Measurements from ENCODE around the gene TNFSF13B. TPM values are rescaled to one million over a fixed set of nuclear protein-coding genes. Genes with fewer than 3 reads are reported as not detected.

The TNFSF13B gene, protein sequence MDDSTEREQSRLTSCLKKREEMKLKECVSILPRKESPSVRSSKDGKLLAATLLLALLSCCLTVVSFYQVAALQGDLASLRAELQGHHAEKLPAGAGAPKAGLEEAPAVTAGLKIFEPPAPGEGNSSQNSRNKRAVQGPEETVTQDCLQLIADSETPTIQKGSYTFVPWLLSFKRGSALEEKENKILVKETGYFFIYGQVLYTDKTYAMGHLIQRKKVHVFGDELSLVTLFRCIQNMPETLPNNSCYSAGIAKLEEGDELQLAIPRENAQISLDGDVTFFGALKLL
- total RNA-seq (5.3 TPM), polyA plus RNA-seq (ENCODE audit: insufficient read depth, low read depth, low replicate concordance) (1.1 TPM)
- long read RNA-seq, donor 1: 0 reads
- long read RNA-seq, donor 2, partial matches to known transcripts: 0 of 1 reads
- long read RNA-seq, donor 2, other reads (novel, unspliced or antisense): 0 of 1 reads
- long read RNA-seq, donor 3, partial matches to known transcripts: 0 of 1 reads
- long read RNA-seq, donor 3, other reads (novel, unspliced or antisense): 0 of 1 reads
- long read RNA-seq, donor 4: 0 reads
- long read RNA-seq, donor 5: 0 reads
- long read RNA-seq, donor 6: 0 reads
- long read RNA-seq, donor 7, partial matches to known transcripts: 0 of 1 reads
- long read RNA-seq, donor 7, other reads (novel, unspliced or antisense): 0 of 1 reads
- long read RNA-seq, donor 8, partial matches to known transcripts: 0 of 1 reads
- long read RNA-seq, donor 8, other reads (novel, unspliced or antisense): 0 of 1 reads
- long read RNA-seq, donor 9, partial matches to known transcripts: 0 of 1 reads
- long read RNA-seq, donor 9, other reads (novel, unspliced or antisense): 0 of 1 reads
- long read RNA-seq, donor 10, partial matches to known transcripts: 0 of 2 reads
- long read RNA-seq, donor 10, other reads (novel, unspliced or antisense): 0 of 2 reads

DNA sequence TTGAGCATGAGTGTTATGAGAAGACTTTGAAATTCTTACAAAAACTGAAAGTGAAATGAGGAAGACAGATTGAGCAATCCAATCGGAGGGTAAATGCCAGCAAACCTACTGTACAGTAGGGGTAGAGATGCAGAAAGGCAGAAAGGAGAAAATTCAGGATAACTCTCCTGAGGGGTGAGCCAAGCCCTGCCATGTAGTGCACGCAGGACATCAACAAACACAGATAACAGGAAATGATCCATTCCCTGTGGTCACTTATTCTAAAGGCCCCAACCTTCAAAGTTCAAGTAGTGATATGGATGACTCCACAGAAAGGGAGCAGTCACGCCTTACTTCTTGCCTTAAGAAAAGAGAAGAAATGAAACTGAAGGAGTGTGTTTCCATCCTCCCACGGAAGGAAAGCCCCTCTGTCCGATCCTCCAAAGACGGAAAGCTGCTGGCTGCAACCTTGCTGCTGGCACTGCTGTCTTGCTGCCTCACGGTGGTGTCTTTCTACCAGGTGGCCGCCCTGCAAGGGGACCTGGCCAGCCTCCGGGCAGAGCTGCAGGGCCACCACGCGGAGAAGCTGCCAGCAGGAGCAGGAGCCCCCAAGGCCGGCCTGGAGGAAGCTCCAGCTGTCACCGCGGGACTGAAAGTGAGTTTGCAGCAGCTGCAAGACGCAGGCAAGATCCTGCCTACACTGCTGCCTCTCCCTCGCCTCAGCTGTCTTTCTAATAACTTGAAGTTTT, at the start of gene TNFSF13B:
Gene TNFSF13B (plus strand): TSS at position 118 of the 728 bp plus-strand sequence. CDS start 178 bp downstream, at position 296.
- peak within 1 kb of the TSS in 1 of 2 donors; percentile 13 for H3K27ac ChIP-seq (ENCODE audit: low read depth in 2 of 2, low read length in 2 of 2)
- no peak for FAIRE-seq
- intact Hi-C loops (cut with DNase I): no loop called here
- peak; percentile 35 to 85 (median 60) for DNase-seq
- TF ChIP-seq, protein P1, sequence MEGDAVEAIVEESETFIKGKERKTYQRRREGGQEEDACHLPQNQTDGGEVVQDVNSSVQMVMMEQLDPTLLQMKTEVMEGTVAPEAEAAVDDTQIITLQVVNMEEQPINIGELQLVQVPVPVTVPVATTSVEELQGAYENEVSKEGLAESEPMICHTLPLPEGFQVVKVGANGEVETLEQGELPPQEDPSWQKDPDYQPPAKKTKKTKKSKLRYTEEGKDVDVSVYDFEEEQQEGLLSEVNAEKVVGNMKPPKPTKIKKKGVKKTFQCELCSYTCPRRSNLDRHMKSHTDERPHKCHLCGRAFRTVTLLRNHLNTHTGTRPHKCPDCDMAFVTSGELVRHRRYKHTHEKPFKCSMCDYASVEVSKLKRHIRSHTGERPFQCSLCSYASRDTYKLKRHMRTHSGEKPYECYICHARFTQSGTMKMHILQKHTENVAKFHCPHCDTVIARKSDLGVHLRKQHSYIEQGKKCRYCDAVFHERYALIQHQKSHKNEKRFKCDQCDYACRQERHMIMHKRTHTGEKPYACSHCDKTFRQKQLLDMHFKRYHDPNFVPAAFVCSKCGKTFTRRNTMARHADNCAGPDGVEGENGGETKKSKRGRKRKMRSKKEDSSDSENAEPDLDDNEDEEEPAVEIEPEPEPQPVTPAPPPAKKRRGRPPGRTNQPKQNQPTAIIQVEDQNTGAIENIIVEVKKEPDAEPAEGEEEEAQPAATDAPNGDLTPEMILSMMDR (IDR thresholded peaks at IDR 0.05; ENCODE audit: borderline replicate concordance, extremely low read depth, insufficient read depth): no peak
- H3K27me3 ChIP-seq (ENCODE audit: control insufficient read depth, insufficient read depth, low read length): no peaks in the 10 kb centered on the region
- no peaks in the 10 kb centered on the region for H3K36me3 ChIP-seq (ENCODE audit: control insufficient read depth in 2 of 3, insufficient read depth in 3 of 3, low read length in 3 of 3)
- no peaks in the 10 kb centered on the region for H3K9me3 ChIP-seq (ENCODE audit: control insufficient read depth in 2 of 3, insufficient read depth in 1 of 3, low read length in 3 of 3)
- H3K9ac ChIP-seq (ENCODE audit: low read length in 3 of 3): peak within 1 kb of the TSS in 1 of 3 donors; percentile 55
- peak within 1 kb of the TSS in 2 of 3 donors; percentile 55 to 64 for H3K4me3 ChIP-seq (ENCODE audit: low read length in 3 of 3)
- H3K4me1 ChIP-seq (ENCODE audit: control insufficient read depth in 2 of 3, insufficient read depth in 2 of 3, low read depth in 1 of 3, low read length in 3 of 3): peaks cover 0 to 7% (median 0%) of the 10 kb centered on the region in 3 donors

DNA sequence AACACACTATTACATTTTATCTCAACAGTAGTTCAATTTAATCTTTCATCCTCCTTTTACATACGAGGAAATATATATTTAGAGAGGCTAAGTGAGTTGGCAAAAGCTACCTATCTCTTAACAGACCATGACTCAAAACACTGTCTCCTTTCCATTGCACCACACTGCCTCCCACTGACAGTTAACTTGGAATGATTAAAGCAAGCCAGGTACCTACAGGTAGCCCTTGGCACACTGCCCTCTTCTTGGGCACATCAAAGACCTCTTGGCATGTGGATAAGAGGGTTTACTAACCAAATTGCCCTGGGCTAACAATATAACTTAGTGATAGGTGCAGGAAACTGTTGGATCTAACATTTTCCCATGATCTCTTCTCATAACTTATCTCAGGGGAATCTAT, 49.5 kb upstream of the TNFSF13B start:
- H3K36me3 ChIP-seq (ENCODE audit: control insufficient read depth in 2 of 3, insufficient read depth in 3 of 3, low read length in 3 of 3): no peaks in the 10 kb centered on the region
- no peak for FAIRE-seq
- peak in 1 of 5 donors; percentile 6 for DNase-seq
- H3K4me3 ChIP-seq (ENCODE audit: low read length in 3 of 3): no peak overlapping the region
- TF ChIP-seq, protein P1 (IDR thresholded peaks at IDR 0.05; ENCODE audit: borderline replicate concordance, extremely low read depth, insufficient read depth): no peak
- peaks cover 0 to 14% (median 7%) of the 10 kb centered on the region in 3 donors for H3K4me1 ChIP-seq (ENCODE audit: control insufficient read depth in 2 of 3, insufficient read depth in 2 of 3, low read depth in 1 of 3, low read length in 3 of 3)
- no peak overlapping the region for H3K27ac ChIP-seq (ENCODE audit: low read depth in 2 of 2, low read length in 2 of 2)
- peak overlapping the region in 1 of 3 donors; percentile 73 for H3K9ac ChIP-seq (ENCODE audit: low read length in 3 of 3)
- H3K9me3 ChIP-seq (ENCODE audit: control insufficient read depth in 2 of 3, insufficient read depth in 1 of 3, low read length in 3 of 3): no peaks in the 10 kb centered on the region
- intact Hi-C loops (cut with DNase I): no loop called here
- H3K27me3 ChIP-seq (ENCODE audit: control insufficient read depth, insufficient read depth, low read length): no peaks in the 10 kb centered on the region

DNA sequence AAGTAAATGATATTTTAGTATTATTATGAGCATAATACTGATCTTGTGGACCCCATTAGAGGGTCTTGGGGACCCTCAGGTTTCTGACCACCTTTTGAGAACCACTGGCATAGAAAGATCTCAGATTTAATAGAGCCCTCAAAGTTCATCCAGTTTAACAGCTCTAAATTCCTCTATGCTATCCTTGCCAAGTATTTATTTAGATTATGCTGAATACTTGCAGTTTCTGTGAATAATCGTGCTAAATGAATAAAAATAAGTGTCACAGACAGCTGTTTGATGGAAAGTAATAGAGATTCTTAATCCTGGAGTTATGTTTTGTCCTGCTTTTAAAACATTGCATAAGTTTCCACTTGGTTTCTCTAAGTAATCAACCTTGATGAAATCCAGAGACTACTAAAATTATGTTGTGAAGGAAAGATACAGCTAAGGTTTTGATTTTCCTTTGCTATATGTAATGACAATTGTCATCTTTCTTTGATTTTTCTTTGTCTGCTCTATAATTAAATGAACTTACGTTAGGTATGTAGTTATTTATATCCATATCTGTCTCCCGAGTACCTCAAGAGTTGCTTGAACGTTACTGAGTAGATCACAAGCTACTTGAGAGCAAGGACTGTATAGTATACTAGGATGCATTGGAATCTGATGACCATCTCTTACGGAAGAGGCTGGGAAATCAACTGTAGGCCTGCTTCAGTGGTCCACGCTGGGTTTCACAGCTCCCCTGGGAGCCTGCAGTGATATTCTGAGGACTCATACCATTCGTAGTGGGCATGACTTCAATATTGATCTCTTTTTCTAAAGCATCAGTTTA, 45.6 kb upstream of the TNFSF13B start:
- DNase-seq: no peak
- no peak for FAIRE-seq
- Histone ChIP-seq H3K4me1 (ENCODE audit: control insufficient read depth in 2 of 3, insufficient read depth in 2 of 3, low read depth in 1 of 3, low read length in 3 of 3) (peaks cover 0 to 10% (median 7%) of the 10 kb centered on the region in 3 donors), H3K36me3 (ENCODE audit: control insufficient read depth in 2 of 3, insufficient read depth in 3 of 3, low read length in 3 of 3) (no peaks in the 10 kb centered on the region), H3K27me3 (ENCODE audit: control insufficient read depth, insufficient read depth, low read length) (no peaks in the 10 kb centered on the region), H3K9me3 (ENCODE audit: control insufficient read depth in 2 of 3, insufficient read depth in 1 of 3, low read length in 3 of 3) (no peaks in the 10 kb centered on the region), H3K27ac (ENCODE audit: low read depth in 2 of 2, low read length in 2 of 2) (no peak overlapping the region), H3K9ac (ENCODE audit: low read length in 3 of 3) (no peak overlapping the region), H3K4me3 (ENCODE audit: low read length in 3 of 3) (no peak overlapping the region)
- intact Hi-C loops (cut with DNase I): no loop called here
- TF ChIP-seq, protein P1 (IDR thresholded peaks at IDR 0.05; ENCODE audit: borderline replicate concordance, extremely low read depth, insufficient read depth): no peak
